ENCODE measurements around the gene LEPROT.

GRCh38 chr1:65471861-65472332 lies 51.4 kb downstream of the LEPROT start:
- TF ChIP-seq CTCF (conservative IDR thresholded peaks at IDR 0.05; ENCODE audit: low read depth, low read length) (no peak), EZH2 (IDR thresholded peaks at IDR 0.05; ENCODE audit: low read length, unreplicated experiment) (no peak)

Data from PC-3 (cell line).